DOHH2 (cell line): Measurements from ENCODE around the gene CCNL1.

Experiments
- CTCF ChIP-seq: fragments of 200-600 bp; sonication (generic); IDR thresholded peaks from one replicate; pipeline ENCODE4 v1.5.1; 2014; ENCODE audit warnings: antibody characterized with exemption, mild to moderate bottlenecking, low read depth, low read length; ENCODE audit not compliant: poor library complexity, severe bottlenecking
- EZH2phosphoT487 ChIP-seq: fragments of 200-600 bp; sonication (generic); IDR thresholded peaks from 2 replicates; pipeline ENCODE4 v1.6.1; 2017; ENCODE audit warnings: borderline replicate concordance, mild to moderate bottlenecking, antibody characterized with exemption, low read length, moderate library complexity, mixed read lengths

DNA sequence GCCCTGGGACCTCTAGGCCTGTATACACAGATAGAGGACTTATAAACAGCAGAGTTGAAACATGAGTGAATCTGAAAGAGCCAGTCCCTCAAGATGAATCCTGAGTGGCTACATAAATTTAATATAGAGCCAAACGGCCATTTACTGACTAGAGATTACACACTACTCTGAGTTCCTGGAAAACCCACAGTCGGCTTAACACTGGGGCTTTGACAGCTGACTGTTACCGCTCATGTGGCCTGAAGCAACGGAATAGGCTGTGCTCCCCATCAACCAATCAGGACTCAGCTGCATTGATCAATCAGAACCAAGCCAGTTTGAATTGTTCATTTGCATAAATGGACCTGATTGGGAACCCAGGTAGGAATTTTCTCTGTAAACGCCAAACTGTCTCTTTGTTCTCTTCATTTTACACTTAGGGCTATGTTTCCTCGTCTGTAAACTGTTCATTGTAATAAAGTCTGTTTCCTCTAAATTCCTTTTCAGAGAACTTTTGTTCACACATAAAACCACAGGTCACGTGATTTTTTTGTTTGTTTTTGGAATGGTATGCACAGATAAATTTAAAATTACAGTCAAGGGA is 40.5 kb downstream of the CCNL1 start:
- TF ChIP-seq CTCF (no peak), EZH2phosphoT487 (no peak)
